Colonic mucosa (tissue), 4 donors: ENCODE results near the gene MICAL3. TPM values are rescaled to one million over a fixed set of nuclear protein-coding genes. Genes with fewer than 3 reads are reported as not detected.
A peak's percentile ranks its signal among the peaks of the same experiment; 100 is the strongest.

Experiments
- DNase-seq: peaks from one replicate; pipeline ENCODE4 v3.0.0-alpha.2; 2020
- H3K27ac ChIP-seq: fragments of 200-600 bp; one replicate; pipeline ENCODE4 v1.8.0; 2021
- H3K27me3 ChIP-seq: fragments of 200-600 bp; one replicate; pipeline ENCODE4 v1.8.0; 2021
- H3K36me3 ChIP-seq: fragments of 200-600 bp; one replicate; pipeline ENCODE4 v1.8.0; 2021
- H3K4me1 ChIP-seq: fragments of 200-600 bp; one replicate; pipeline ENCODE4 v1.8.0; 2021; ENCODE audit warnings: mild to moderate bottlenecking
- H3K4me3 ChIP-seq: fragments of 200-600 bp; one replicate; pipeline ENCODE4 v1.8.0; 2021
- H3K9ac ChIP-seq, 2 donors: one replicate each; pipeline ENCODE4 v1.7.0; 2013; ENCODE audit warnings: control low read depth in 2 of 2, low read depth in 2 of 2, low read length in 2 of 2
- H3K9me3 ChIP-seq: fragments of 200-600 bp; one replicate; pipeline ENCODE4 v1.8.0; 2021
- CTCF ChIP-seq: fragments of 200-600 bp; IDR thresholded peaks from one replicate; pipeline ENCODE4 v1.8.0; 2022; ENCODE audit warnings: antibody characterized with exemption, mild to moderate bottlenecking
- intact Hi-C: fragments of 100-400 bp; cut with DNase I; formaldehyde crosslinking; loops from one replicate; pipeline ENCODE4 v1.14.1; 2022
- total RNA-seq, 2 donors: library from RNA; stranded (reverse); fragmentation: NEBNext Ultra II Directional in 1 of 2; extraction: Animal tissue kit (Norgen Biotek cat#: 25700) in 1 of 2; gene quantifications; one replicate each; pipeline ENCODE4 v1.2.1, GENCODE V29; 2021
- donor health status: healthy.
- donor health status: DM: no; HTN: no; CAD: no.
- donor health status: DM: no; HTN: no; CAD: no.

MICAL3 gene
- total RNA-seq, 2 donors from 2014 or later: 72.5 to 84.5 TPM

- Histone ChIP-seq H3K4me1 (peaks cover 19% of the 10 kb centered on the region), H3K9ac (no peak overlapping the region), H3K27ac (no peak overlapping the region), H3K27me3 (no peaks in the 10 kb centered on the region), H3K4me3 (no peak overlapping the region), H3K36me3 (peaks cover 11% of the 10 kb centered on the region), H3K9me3 (no peaks in the 10 kb centered on the region)
- intact Hi-C loops: no loop called here
- TF ChIP-seq CTCF: no peak
- no peak for DNase-seq
Measured at GRCh38 chr22:17873116-17873515, 151.2 kb downstream of the MICAL3 start.

DNA sequence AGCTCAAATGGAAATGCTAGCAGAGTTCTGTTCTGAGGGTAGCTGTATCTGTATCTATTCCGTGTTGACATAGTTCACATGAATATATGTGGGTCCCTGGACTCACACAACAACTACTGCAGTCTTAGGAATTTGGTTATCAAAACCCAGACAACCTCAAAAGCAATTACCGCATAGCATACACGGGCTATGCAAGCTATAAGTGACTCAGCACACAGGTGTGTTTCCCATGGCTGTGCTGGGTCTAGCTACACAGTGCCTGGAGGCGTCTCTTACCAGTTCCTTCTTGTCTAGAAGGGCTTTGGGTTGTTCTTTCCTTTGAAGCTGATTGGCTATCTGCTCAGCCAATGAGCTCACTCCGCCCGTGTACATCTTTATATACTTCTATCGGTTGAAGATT, 151.9 kb downstream of the MICAL3 start:
- Histone ChIP-seq H3K4me3 (no peak overlapping the region), H3K9me3 (no peaks in the 10 kb centered on the region), H3K36me3 (peaks cover 11% of the 10 kb centered on the region), H3K4me1 (peaks cover 20% of the 10 kb centered on the region), H3K9ac (no peak overlapping the region), H3K27me3 (no peaks in the 10 kb centered on the region), H3K27ac (no peak overlapping the region)
- intact Hi-C loops: no loop called here
- DNase-seq: no peak
- no peak for TF ChIP-seq CTCF

DNA sequence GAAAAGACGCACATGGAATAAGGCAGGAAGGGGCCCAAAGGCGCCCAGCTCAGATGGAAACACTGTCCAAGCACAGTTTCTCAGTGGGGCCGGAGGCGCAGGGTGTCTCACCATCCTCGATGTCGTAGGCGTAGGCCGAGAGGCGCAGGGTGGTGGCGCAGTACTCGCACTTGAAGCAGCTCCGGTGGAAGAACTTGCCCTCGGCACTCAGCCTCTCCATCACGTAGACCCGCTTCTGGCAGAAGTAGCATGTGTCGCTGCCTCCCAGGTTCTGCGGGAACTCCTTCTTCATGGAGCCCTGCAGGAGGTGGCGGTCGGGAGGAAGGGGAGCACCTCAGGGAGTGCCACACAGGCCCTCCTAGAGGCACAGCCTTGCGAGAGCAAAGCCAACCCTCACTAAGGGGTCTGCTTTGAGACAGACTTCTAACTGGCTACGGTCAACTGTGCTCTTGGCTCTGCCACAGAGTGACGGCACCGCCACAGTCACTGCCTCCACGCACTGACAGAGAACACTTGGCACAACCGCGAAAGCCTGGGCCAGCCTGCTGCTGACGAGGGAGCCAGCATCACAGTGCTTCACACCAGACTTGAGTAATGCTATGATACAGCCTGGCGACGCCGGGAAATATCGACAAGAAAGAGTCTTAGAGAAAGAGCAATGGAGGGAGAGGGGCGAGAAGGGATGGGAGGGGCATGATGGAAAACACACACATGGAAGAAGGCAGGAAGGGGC, 152.5 kb downstream of the MICAL3 start:
- intact Hi-C loops: no loop called here
- Histone ChIP-seq H3K4me3 (no peak overlapping the region), H3K4me1 (peaks cover 26% of the 10 kb centered on the region), H3K9me3 (no peaks in the 10 kb centered on the region), H3K36me3 (peaks cover 11% of the 10 kb centered on the region), H3K27me3 (no peaks in the 10 kb centered on the region), H3K27ac (no peak overlapping the region), H3K9ac (peak overlapping the region in 1 of 2 donors; percentile 82)
- TF ChIP-seq CTCF: no peak
- DNase-seq: no peak

DNA sequence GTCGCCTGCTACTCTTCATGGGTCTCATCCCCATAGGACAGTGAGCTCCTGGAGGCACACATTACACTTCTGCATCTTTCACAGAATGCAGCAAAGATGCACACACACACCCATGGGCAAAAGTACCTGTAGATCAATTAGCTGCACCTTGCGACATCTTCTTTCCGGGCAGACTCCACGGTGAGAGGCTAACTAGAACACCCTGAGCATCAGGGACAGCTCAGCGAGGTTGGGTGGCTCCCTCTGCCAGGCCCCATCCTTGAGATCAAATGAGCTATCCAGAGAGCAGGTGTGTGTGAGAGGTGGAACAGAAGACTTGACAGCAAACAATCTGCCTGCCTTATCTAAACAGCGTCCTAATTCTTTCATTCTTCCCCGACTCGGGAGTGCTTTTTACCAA, 154.0 kb downstream of the MICAL3 start:
- Histone ChIP-seq H3K36me3 (peaks cover 11% of the 10 kb centered on the region), H3K9ac (peak overlapping the region in 1 of 2 donors; percentile 82), H3K27me3 (no peaks in the 10 kb centered on the region), H3K9me3 (no peaks in the 10 kb centered on the region), H3K4me1 (peaks cover 26% of the 10 kb centered on the region), H3K27ac (peak overlapping the region; percentile 38), H3K4me3 (no peak overlapping the region)
- intact Hi-C loops: no loop called here
- no peak for DNase-seq
- TF ChIP-seq CTCF: no peak

DNA sequence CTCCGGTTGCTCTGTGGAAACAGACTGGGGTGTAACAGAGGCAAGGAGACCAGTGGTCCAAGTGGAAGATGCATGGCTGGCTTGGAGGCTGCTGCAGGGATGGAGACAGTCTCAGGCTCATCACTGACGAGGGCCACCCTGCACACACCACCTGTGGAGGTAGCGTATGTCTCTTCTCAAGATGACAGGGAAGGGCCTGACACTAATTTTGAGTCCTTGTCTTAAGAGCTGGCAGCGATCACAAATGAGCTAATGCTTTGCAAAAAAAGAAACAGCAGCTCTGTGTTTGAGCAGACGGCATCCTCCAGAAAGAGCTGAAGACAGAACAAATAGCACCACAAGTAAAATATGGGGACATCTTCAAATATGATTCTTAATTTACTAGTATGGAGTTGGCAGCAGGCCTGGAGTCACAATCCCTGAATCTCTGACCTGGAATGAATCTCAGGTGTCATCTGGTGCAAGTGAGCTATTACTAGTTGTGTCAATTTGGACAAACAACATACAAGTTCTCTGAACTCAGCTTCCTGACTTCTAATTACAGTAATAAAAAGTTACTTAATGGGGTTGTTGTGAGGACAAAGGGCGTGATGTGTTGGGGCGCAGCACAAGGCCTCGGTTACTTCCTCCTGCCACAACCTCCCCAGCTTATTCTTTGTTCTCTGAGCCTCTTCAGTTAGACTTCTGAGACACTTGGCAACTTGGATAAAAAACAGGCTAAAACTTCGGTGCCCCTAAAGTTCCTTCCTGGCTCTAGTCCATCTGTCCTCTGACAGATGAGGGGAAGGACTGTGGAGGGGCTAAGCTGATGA, 154.9 kb downstream of the MICAL3 start:
- Histone ChIP-seq H3K9me3 (no peaks in the 10 kb centered on the region), H3K4me1 (peaks cover 26% of the 10 kb centered on the region), H3K27ac (peak overlapping the region; percentile 38), H3K9ac (peak overlapping the region in 1 of 2 donors; percentile 82), H3K27me3 (no peaks in the 10 kb centered on the region), H3K4me3 (no peak overlapping the region), H3K36me3 (peaks cover 11% of the 10 kb centered on the region)
- no peak for TF ChIP-seq CTCF
- intact Hi-C loops: no loop called here
- no peak for DNase-seq
